Superior temporal gyrus (tissue), 1 donor: Measurements from ENCODE around the gene C2orf81.

Experiments used
- DNase-seq: peaks from one replicate; pipeline ENCODE4 v3.0.0-alpha.2; 2016; ENCODE audit errors: extremely low spot score

The C2orf81 gene

DNA sequence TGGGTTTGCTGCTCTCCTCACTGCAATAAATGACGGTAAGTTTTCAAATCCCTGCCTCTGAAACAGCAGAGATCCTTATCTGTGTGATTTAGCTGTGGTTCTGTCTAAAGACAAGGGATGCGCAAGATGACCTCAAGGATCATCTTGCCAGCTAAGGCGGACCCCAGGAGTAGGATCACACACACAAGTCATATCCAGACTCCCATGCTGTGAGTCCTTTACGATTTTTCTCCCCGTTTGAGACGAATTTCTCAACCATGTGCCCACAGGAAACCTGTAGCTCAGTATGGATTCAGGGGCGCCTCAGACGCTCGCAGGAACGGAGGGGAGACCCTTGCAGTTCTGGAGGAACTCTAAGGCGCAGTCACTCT lies 30.2 kb downstream of the C2orf81 start:
- DNase-seq = peak; percentile 48

DNA sequence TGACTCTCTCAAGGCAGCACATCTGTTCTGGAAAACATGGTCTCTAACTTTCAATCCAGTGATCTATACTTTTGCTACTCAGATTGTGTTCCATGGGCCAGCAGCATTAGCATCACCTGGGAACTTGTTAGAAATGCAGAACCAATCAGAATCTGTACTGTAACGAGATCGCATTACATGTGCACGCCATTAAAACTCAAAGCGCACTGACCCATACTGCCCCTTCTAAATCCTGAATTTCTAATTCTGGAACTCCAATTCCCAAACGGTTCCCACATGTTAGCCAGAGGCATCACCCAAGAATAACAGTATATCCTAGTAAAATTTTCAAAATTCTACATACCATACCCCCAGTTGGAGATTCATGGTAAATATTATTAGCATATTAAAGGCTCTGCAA lies 30.8 kb downstream of the C2orf81 start:
- peak; percentile 22 for DNase-seq

DNA sequence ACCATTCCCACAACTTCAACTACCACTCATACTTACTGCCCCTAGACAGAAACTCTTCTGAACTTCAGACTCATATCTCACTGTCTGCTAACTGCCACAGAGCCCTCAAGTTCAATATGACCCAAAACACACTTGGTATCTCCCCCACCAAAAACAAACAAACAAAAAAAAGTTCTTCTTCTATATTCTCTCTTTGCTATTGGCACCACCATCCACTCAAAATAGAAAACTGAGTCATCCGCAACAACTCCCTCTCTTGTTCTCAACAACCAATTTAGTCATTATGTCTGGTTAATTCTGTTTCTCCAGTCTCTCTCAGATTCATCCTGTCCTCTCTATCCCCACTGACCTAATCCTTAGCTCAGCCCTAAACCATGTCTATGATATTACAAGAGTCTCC lies 34.1 kb downstream of the C2orf81 start:
- peak; percentile 74 for DNase-seq

DNA sequence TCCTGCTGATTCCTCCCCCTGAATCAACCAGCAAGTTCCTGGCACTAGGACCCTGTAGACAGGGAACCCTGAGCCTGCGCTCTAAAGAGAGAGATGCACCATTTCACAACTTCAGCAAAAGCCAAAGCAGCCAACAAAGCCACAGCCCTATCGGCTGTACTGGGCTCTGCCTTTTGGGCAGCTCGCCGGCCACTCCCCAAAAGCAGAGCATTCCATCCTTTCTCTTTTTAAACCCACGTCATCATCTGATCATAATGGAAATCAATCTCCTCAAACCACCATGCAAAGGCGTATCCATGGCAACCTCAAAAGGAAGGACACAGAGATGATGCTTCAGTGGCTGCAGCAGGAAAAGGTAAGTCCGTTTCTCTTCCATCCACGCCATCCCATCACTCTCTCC lies 36.0 kb downstream of the C2orf81 start:
- DNase-seq = peak; percentile 94

DNA sequence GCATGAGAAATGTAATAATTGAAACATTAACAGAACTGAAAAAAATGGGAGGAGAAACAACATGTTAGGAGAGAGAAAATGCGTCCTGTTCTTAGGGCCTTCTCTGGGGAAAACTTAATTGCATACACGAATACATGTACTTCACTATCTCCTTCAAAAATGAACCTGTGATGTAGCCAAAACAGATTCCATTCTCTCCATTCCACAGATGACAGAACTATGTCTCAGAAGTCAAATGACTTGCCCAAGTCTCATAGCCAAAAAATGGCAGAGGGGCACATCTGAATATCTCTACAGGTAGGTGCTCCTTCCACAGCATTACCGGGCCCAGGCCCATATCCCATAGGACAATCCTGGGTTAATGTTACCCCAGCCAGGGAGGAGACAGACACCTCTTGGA lies 37.4 kb downstream of the C2orf81 start:
- DNase-seq = no peak

DNA sequence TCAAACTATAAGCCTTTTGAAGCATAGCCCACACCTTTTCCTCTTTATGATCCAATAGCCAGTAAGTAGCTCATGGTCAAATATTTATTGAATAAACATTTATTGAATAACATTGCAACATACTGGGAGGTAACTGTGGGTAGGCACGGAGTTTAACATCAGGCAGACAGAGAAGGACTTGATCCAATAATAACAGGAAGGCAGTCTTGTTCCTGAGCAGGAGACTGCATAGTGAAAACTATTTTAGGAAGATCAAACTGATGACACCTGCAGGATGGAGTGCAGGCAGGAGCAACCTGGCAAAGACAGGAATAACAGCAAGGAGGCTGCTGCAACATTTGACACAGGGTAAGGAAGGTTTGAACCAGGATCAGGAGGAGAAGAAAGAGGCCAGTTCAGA lies 38.2 kb downstream of the C2orf81 start:
- DNase-seq = no peak

DNA sequence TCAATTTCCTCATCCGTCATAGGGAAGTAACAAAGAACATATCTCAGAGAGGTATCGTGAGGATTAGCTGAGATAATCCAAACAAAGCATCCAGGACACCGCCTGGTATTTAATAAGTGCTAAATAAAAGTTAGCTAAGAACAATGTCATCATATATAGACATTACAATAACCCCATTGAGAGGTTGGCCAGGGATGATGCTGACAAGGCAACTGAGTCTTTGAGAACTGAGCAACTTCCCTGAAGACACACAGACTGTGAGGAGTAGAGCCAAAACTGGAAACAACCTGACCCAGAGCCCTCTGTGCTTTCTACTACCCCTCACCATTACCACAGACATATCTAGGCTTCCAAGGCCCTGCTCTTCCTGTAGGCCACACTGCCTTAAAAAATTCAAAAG lies 39.7 kb downstream of the C2orf81 start:
- DNase-seq = no peak

DNA sequence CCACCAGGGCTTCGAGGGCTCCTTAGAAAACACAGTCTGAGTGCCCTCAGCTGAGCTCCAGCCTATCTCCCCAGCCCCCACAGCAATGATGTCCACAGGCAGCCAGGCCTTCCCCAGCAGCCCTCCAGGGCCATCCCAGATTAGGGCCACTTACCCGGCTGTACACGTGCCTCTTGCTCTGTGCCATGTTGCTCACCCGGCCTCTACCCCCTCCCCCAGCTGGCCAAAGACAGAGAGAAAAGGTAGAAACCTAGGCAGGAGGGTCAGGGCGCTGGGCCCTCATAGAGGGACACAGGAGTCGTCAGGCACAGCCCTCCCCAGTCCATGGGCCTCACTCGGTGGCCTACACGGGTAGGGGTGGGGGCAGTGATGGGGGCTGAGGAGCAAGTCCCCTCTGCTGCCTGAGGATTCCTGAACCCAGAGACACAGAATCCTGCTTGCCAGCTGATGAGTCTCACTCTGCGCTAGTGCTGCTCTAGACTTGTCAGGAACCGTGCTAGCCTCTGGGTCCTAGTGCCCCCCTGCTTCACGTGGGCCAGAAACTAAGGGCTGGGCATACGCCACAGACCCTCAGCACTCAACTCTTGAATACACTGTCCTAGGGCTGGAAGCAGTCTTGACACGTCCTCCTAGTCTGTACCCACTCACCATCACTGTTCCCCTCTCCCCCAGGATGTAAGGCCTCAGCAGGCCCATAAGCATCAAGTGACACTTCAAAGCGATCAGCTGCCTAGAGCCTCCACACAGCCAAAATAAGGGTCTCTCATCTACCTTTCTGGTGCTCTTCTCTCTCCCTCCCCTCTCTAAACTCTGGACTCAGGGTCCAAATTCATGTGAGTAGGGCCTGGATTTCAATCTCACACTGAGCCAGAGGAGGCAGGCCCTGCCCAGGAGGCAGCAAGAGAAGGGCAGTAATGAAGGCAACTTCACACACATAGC lies 41.3 kb downstream of the C2orf81 start, which contains the start of gene DCTN1:
TSS of gene DCTN1 (minus strand) at position 461 of the 939 bp plus-strand sequence. CDS start at position 187, 274 bp downstream.
- peak; percentile 92 for DNase-seq

DNA sequence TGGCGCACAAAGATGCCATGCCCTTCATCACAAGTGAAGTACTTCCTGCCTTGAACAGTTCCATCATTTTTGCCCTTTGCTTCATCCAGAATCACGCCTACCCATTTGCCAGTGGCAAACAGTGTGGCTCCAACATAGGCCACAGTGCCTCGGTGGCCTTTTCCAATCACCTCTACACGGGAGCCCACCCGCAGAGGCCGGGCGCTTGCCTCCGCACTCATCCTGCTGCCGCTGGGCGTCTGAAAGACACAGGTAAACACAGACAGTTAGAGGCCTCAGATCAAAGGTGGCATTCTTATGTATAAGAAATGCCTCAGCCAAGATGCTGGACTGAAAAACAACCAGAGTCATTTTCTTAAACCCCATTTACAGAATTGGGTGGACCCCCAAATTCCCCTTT lies 43.4 kb downstream of the C2orf81 start:
- no peak for DNase-seq

DNA sequence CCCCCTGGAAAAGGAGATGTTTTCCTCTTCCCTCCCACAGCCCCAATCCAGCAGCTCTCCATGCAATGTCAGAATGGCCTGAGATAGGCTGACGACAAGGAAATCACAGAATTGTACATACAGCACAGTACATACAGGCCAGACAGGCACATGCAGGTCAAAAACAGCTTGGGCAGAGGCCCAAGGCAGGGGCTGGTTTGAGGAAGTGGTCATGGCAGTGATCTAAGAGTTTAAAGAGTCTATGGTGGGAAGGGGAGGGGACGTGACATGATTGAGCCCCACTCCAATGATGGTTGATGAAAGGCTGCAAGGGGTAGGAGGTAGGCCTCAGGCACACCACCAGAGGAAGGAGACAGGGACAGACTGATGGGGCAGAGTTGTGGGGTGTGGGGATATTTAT lies 45.6 kb downstream of the C2orf81 start:
- DNase-seq = no peak

DNA sequence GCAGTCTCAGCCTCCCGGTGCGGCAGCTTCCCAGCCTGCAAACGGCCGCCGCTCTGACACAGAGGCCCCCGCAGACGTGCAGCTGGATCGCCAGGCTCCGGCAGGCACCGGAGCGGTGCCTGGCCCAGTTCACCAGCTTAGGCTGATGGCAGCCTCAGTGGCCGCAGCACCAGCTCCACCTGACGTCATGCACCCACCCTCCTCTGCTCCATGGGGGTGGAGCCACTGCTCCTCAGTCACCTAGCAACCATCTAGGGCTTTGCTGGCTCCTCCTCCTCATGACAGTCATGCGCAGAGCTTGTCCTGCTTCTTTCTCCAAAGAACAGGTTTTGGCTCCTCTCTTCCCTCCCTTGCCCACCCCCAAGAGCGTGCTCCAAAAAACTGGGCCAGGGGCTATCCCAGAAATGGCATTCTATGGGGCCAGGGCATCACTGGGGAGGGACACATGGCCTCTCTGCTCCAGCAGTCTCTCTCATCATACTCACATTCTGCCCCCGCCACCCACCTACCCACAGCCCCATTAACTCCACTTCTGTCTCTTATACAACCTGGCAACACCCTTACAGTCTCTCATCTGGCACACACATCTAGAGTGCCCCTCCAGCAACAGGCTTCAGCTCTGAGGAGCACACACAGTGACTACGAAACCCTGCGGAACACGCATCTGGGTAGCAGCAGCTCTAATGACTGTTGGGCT lies 46.8 kb downstream of the C2orf81 start:
- peak; percentile 98 for DNase-seq

DNA sequence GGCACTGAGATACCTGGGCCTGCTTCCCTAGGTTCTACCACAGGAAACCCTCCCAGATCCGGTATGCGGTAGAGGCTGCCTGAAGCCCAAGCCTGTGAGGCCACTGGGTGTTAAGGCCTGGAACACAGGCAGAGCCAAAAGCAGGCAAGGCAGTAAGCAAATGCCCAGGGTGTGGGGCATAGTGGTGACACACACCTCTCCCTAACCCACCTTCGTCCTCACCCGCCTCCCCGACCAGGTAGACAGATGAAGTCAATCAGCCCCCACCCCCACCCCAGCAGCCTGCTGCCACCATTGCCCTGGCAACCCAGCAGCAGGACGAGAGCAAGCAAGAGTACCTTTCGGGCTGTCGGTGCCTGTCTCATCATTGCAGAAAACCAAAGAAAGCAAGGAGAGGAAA lies 47.4 kb downstream of the C2orf81 start:
- peak; percentile 11 for DNase-seq

DNA sequence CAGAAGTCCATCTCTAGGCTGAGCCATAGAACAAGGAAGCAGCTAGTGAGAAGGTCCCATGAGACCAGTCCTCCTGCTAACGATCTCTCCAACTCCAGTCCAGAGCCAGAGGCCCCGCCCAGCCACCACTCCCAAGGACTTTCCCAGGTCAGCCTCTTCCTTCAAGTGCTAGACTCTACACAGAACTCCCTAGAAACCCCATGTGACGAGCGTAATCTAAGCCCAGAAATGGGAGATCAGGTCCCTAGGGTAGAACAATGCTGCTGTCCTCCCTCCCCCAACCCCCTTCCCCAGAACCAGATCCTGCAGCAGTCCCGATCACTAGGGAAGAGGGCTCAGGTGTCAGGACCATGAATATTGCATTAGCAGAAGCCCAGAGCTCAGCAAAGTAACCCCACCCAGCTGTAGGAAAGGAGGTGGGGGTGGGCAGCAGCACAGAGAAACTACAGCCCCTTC lies 48.2 kb downstream of the C2orf81 start:
- no peak for DNase-seq

DNA sequence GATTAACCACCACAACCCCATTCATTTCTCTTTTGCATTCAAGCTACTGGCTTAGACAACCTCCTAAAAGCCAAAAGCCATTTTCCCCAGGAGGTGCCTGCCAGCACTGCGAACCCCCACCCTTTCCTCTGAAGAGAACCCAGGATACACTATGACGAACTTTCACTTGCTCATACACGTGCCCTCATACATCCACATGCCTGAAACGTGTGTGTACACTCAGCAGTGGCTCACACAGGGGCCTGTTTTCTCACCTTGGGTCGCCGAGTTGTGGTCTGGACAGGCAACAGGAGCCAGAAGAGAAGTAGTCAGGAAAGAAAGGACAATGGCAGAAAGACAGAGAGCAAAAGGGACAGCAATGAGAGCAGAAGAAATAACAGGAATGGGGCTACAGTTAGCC lies 48.7 kb downstream of the C2orf81 start:
- DNase-seq = no peak

DNA sequence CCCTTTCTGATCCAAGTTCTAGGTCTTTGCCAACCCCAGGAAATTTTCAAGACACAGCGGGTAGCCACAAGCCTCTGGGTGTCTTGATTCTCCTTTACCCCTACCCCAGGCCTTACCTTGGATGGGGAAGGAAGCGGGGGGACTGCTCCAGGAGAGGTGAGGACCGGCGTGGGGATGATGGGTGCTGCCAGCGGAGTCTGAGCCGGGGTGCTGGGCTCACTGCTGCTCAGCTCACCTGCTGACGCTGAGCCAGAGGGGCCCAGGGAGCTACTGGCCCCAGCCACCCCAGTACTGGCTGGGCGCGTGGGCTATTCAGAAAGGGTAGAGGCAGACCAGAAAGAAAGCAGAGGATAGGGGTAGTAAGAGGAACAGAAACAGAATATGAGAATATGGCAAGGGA lies 50.0 kb downstream of the C2orf81 start:
- no peak for DNase-seq

DNA sequence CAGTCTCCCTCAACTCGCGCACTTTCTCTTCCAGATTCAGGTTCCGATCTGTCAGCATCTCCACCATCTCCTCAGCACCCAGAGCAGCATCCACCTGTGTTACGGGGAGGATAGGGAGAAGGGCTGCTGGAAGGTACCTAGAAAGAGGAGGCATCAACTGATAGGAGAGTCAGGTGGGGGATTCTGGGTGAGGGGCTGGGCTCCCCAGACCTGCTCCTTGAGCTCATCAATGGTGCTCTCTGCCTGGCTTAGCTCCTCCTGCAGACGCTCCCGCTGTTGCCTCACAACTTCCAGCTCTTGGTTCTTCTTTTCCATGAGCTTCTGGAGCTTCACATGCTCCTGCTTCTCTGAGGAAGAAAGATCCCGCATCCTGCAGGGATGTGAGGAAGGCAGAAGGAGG lies 51.4 kb downstream of the C2orf81 start:
- no peak for DNase-seq

DNA sequence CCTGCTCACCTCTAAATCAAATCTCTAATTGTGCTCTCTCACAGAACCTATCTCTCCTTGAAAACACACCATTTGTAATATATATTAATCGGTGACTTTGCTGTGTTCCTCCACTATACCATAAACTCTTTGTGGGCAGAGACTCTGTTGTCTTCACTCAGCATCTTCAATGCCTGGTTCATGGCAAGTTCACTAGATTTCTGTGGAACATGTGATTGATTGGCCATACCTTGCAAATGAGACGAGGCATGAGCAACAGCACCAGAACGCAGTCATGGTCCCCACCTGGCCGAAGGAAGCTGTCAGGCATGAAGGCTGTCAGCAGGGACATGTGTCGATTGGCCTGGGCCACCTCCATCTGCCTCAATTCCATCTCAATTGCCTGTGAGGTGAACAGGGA lies 52.9 kb downstream of the C2orf81 start:
- no peak for DNase-seq

DNA sequence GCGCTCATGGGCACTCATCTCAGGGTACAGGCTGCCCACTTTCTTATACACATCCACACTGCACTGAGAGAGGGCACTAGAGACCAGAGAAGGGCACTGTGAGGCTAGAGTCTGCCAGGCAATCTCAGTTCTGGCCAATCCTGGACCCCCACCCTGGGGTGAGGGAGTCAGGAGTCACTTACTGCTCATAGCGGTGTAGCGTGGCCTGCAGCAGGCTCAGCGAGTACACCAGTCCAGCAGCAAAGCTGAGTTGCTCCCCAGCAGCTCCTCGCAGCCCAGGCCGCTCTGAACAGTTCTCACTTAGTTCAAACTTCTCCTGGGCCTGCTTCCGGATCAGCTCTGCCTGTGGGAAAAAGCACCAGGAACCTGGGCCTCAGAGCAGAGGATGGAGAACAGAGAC lies 53.6 kb downstream of the C2orf81 start:
- DNase-seq = no peak

DNA sequence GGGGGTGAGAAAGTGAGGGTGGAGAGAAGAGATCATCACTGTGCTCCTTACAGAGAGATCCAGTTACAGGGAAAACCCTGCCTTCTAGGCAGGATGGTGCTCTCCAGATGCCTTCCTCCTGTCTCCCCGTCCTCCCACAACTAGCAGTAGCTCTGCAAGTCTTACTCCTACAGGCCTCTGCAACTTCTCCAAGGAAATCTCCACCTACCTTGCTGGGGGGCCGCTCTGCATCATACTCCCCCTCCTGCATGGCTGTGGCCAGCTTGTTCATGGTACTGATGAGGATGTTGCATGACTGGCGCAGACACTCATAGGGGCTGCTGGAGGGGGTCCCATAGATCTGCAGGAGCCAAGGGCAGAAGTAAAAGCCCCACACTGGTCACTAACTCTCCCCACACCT lies 55.4 kb downstream of the C2orf81 start:
- no peak for DNase-seq

DNA sequence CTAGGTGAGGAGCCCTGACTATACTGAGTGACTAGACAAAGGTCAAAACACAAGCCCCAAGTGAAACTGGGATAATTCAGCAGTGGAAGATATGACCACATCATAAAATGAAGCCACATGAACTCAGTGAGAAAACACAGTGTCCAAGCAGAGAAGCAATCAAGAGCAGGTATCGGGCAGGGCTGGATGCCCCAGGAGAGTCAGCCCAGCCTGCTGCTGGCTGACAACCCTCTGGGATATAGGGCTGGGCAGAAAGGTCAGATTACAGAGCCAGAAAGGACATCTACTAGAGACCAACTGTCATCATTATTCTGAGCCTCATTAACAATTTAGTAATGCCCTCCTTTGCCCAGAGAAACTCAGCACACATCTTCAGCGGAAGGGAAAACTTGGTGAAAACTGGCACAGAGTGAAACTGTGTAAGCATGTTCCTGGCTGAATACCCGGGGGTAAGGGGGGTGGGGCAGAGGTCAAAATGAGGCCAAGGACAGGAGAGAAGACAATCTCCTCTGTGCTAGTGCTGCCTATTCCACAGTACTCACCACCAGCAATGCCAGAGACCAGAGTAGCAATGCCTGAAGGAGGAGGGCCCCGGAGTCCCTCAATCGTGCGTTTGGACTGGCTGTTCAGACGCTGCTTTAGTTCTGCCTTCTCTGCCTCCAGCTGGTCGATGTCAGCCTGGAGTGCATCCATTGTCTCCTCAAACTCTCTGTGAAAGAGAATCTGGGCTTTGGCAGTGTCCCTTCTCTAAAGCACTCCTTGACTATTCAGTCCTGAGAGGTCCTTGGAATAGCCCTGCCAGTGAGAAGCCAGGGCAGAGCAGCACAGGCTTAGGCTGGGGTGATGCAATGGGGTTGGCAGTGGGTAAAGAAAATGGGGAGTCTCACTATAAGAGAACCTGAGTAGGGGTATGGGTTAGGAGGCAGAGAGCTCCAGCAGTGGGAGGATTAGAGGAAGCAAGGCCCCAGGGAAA lies 56.6 kb downstream of the C2orf81 start:
- DNase-seq = no peak
